ENCODE data around the gene PEX16. TPM values are rescaled to one million over a fixed set of nuclear protein-coding genes. Genes with fewer than 3 reads are reported as not detected.

Gene PEX16
- polyA plus RNA-seq, 1 donor, result 22.6 TPM

- WGBS (ENCODE audit: insufficient coverage, low lambda C conversion rate), result no CpG with 5 or more reads among the region's 38 CpGs
- no peaks in the 10 kb centered on the region for H3K9me3 ChIP-seq (ENCODE audit: control insufficient read depth, low read depth, low read length)
- peaks cover 21% of the 10 kb centered on the region for H3K27me3 ChIP-seq (ENCODE audit: control insufficient read depth, insufficient read depth, low read length)
- peak; percentile 44 to 69 for DNase-seq
- H3K27ac ChIP-seq (ENCODE audit: low read length), result peak overlapping the region; percentile 67
- peaks cover 11% of the 10 kb centered on the region for H3K4me1 ChIP-seq (ENCODE audit: control insufficient read depth, insufficient read depth, low read length)
- H3K36me3 ChIP-seq (ENCODE audit: control insufficient read depth, insufficient read depth, low read length), result peaks cover 25% of the 10 kb centered on the region
- H3K4me3 ChIP-seq (ENCODE audit: low read length), result peak overlapping the region; percentile 91
Observed at GRCh38 chr11:45918331-45918941, 759 bp upstream of the PEX16 start.

- Histone ChIP-seq H3K36me3 (ENCODE audit: control insufficient read depth, insufficient read depth, low read length) (peaks cover 30% of the 10 kb centered on the region), H3K4me1 (ENCODE audit: control insufficient read depth, insufficient read depth, low read length) (peaks cover 11% of the 10 kb centered on the region), H3K27ac (ENCODE audit: low read length) (peak overlapping the region; percentile 67), H3K4me3 (ENCODE audit: low read length) (peak overlapping the region; percentile 91), H3K9me3 (ENCODE audit: control insufficient read depth, low read depth, low read length) (no peaks in the 10 kb centered on the region), H3K27me3 (ENCODE audit: control insufficient read depth, insufficient read depth, low read length) (peaks cover 14% of the 10 kb centered on the region)
- no peak for DNase-seq
- WGBS (ENCODE audit: insufficient coverage, low lambda C conversion rate), result no CpG with 5 or more reads among the region's 16 CpGs
Observed at GRCh38 chr11:45917286-45917622, 423 bp downstream of the PEX16 start.

- Histone ChIP-seq H3K36me3 (ENCODE audit: control insufficient read depth, insufficient read depth, low read length) (peaks cover 45% of the 10 kb centered on the region), H3K9me3 (ENCODE audit: control insufficient read depth, low read depth, low read length) (no peaks in the 10 kb centered on the region), H3K27ac (ENCODE audit: low read length) (no peak overlapping the region), H3K4me3 (ENCODE audit: low read length) (no peak overlapping the region), H3K27me3 (ENCODE audit: control insufficient read depth, insufficient read depth, low read length) (no peaks in the 10 kb centered on the region), H3K4me1 (ENCODE audit: control insufficient read depth, insufficient read depth, low read length) (peaks cover 5% of the 10 kb centered on the region)
- WGBS (ENCODE audit: insufficient coverage, low lambda C conversion rate), result no CpG with 5 or more reads among the region's 13 CpGs
- no peak for DNase-seq
Observed at GRCh38 chr11:45915446-45915845, 2.2 kb downstream of the PEX16 start.

GRCh38 chr11:45913942-45914635 lies 3.6 kb downstream of the PEX16 start:
- WGBS (ENCODE audit: insufficient coverage, low lambda C conversion rate), result no CpG with 5 or more reads among the region's 22 CpGs
- H3K36me3 ChIP-seq (ENCODE audit: control insufficient read depth, insufficient read depth, low read length), result peaks cover 57% of the 10 kb centered on the region

GRCh38 chr11:45913514-45913913 lies 4.2 kb downstream of the PEX16 start:
- Histone ChIP-seq H3K4me1 (ENCODE audit: control insufficient read depth, insufficient read depth, low read length) (peaks cover 5% of the 10 kb centered on the region), H3K27ac (ENCODE audit: low read length) (no peak overlapping the region), H3K9me3 (ENCODE audit: control insufficient read depth, low read depth, low read length) (no peaks in the 10 kb centered on the region), H3K4me3 (ENCODE audit: low read length) (no peak overlapping the region), H3K27me3 (ENCODE audit: control insufficient read depth, insufficient read depth, low read length) (no peaks in the 10 kb centered on the region), H3K36me3 (ENCODE audit: control insufficient read depth, insufficient read depth, low read length) (peaks cover 61% of the 10 kb centered on the region)
- WGBS (ENCODE audit: insufficient coverage, low lambda C conversion rate), result no CpG with 5 or more reads among the region's 19 CpGs
- DNase-seq, result no peak

More at GRCh38 chr11:45913942-45914635, 3.6 kb downstream of the PEX16 start:
- Histone ChIP-seq H3K4me1 (ENCODE audit: control insufficient read depth, insufficient read depth, low read length) (peaks cover 5% of the 10 kb centered on the region), H3K27ac (ENCODE audit: low read length) (no peak overlapping the region), H3K9me3 (ENCODE audit: control insufficient read depth, low read depth, low read length) (no peaks in the 10 kb centered on the region), H3K27me3 (ENCODE audit: control insufficient read depth, insufficient read depth, low read length) (no peaks in the 10 kb centered on the region), H3K4me3 (ENCODE audit: low read length) (no peak overlapping the region)
- DNase-seq, result no peak

- Histone ChIP-seq H3K4me3 (ENCODE audit: low read length) (no peak overlapping the region), H3K27ac (ENCODE audit: low read length) (no peak overlapping the region), H3K36me3 (ENCODE audit: control insufficient read depth, insufficient read depth, low read length) (peaks cover 58% of the 10 kb centered on the region), H3K4me1 (ENCODE audit: control insufficient read depth, insufficient read depth, low read length) (no peaks in the 10 kb centered on the region), H3K9me3 (ENCODE audit: control insufficient read depth, low read depth, low read length) (no peaks in the 10 kb centered on the region), H3K27me3 (ENCODE audit: control insufficient read depth, insufficient read depth, low read length) (no peaks in the 10 kb centered on the region)
- no CpG with 5 or more reads among the region's 9 CpGs for WGBS (ENCODE audit: insufficient coverage, low lambda C conversion rate)
- no peak for DNase-seq
Observed at GRCh38 chr11:45910623-45911022, 7.1 kb downstream of the PEX16 start.

GRCh38 chr11:45909594-45910475 lies 7.8 kb downstream of the PEX16 start:
- no peak for DNase-seq
- WGBS (ENCODE audit: insufficient coverage, low lambda C conversion rate), result no CpG with 5 or more reads among the region's 32 CpGs
- H3K4me3 ChIP-seq (ENCODE audit: low read length), result no peak overlapping the region
- H3K27me3 ChIP-seq (ENCODE audit: control insufficient read depth, insufficient read depth, low read length), result no peaks in the 10 kb centered on the region
- H3K4me1 ChIP-seq (ENCODE audit: control insufficient read depth, insufficient read depth, low read length), result no peaks in the 10 kb centered on the region
- no peaks in the 10 kb centered on the region for H3K9me3 ChIP-seq (ENCODE audit: control insufficient read depth, low read depth, low read length)
- no peak overlapping the region for H3K27ac ChIP-seq (ENCODE audit: low read length)
- H3K36me3 ChIP-seq (ENCODE audit: control insufficient read depth, insufficient read depth, low read length), result peaks cover 51% of the 10 kb centered on the region

GRCh38 chr11:45907911-45908370 lies 9.7 kb downstream of the PEX16 start:
- Histone ChIP-seq H3K27me3 (ENCODE audit: control insufficient read depth, insufficient read depth, low read length) (no peaks in the 10 kb centered on the region), H3K4me3 (ENCODE audit: low read length) (no peak overlapping the region), H3K4me1 (ENCODE audit: control insufficient read depth, insufficient read depth, low read length) (no peaks in the 10 kb centered on the region), H3K27ac (ENCODE audit: low read length) (no peak overlapping the region), H3K9me3 (ENCODE audit: control insufficient read depth, low read depth, low read length) (no peaks in the 10 kb centered on the region), H3K36me3 (ENCODE audit: control insufficient read depth, insufficient read depth, low read length) (peaks cover 36% of the 10 kb centered on the region)
- DNase-seq, result no peak
- WGBS (ENCODE audit: insufficient coverage, low lambda C conversion rate), result no CpG with 5 or more reads among the region's 8 CpGs

- Histone ChIP-seq H3K36me3 (ENCODE audit: control insufficient read depth, insufficient read depth, low read length) (peaks cover 35% of the 10 kb centered on the region), H3K9me3 (ENCODE audit: control insufficient read depth, low read depth, low read length) (no peaks in the 10 kb centered on the region), H3K4me3 (ENCODE audit: low read length) (no peak within 1 kb of the TSS), H3K27me3 (ENCODE audit: control insufficient read depth, insufficient read depth, low read length) (no peaks in the 10 kb centered on the region), H3K27ac (ENCODE audit: low read length) (no peak within 1 kb of the TSS), H3K4me1 (ENCODE audit: control insufficient read depth, insufficient read depth, low read length) (no peaks in the 10 kb centered on the region)
- DNase-seq, result no peak
- no CpG with 5 or more reads among the region's 18 CpGs for WGBS (ENCODE audit: insufficient coverage, low lambda C conversion rate)
Observed at GRCh38 chr11:45906965-45907611, 10.6 kb downstream of the PEX16 start, which contains the start of gene FREY1. Gene FREY1 (minus strand): TSS chr11:45907271. CDS start chr11:45907245, 26 bp downstream.
